NAMALWA (cell line): ENCODE results near the gene POMP.

Experiments
- DNase-seq: peaks from one replicate; pipeline ENCODE4 v3.0.0-alpha.2; 2015; ENCODE audit warnings: low spot score

POMP gene, protein sequence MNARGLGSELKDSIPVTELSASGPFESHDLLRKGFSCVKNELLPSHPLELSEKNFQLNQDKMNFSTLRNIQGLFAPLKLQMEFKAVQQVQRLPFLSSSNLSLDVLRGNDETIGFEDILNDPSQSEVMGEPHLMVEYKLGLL

DNA sequence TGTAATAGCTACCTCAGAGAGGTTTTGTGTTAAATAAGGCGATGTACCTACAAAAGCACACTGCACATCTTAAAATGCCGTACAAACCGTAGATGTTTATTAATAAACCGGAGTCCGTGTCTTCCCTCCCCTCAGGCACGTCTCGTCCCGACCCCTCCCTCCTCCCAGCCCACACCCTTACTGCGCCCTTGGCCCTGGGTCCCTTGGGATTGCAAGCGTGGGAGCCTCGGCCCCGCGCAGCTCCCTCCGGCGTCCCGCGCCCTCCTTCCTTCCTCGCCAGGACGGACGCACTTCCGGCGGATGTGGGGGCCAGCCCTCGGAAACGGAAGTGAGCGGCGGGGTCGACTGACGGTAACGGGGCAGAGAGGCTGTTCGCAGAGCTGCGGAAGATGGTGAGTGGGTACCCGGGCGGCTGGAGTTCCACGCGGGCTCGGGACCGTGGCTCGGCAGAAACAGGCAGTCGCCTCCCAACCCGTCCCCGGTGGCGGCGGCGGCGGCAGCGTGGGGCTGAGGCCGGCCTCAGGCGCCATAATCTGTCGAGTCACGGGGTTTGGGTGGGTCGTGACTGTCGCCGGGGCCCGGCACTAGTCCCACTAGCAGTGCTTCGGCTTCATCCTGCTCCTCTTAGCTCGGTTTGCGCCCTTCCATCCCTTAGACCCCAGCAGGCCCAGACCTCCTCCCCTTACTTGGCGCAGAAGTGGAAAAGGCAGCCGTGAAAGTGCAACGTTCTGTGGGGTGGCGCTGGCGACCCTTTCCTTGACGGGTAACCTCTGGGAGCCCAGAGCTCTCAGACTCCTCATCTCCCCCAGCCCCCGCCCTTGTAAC lies at the start of gene POMP:
Gene POMP (plus strand): TSS at position 335 of the 825 bp plus-strand sequence. CDS start 55 bp downstream, at position 390.
- DNase-seq, result peak; percentile 95

DNA sequence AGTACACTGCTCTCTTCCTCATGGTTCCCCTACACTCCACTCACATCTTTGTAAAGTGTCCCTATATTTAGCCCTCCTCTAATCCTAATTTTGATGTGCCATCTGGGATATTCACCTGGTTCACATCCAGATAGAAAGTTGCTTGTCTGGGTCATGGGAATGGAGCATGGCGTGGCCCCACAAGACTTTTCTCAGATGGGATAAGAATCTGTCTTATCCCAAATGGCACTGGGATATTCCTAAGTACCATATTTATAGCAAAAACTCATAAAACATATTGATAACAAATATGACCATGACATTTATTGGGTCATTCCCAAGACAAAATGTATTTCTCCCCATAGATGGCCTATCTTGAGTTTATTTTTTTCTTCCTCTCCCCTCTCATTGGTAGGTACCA lies 49.5 kb upstream of the POMP start:
- no peak for DNase-seq

GRCh38 chr13:28609926-28610325 lies 49.0 kb upstream of the POMP start:
- DNase-seq, result no peak

GRCh38 chr13:28610996-28611395 lies 47.9 kb upstream of the POMP start:
- DNase-seq, result no peak

GRCh38 chr13:28611654-28612131 lies 47.2 kb upstream of the POMP start:
- DNase-seq, result no peak

GRCh38 chr13:28613562-28613961 lies 45.4 kb upstream of the POMP start:
- no peak for DNase-seq

- no peak for DNase-seq
These were observed 42.9 kb upstream of the POMP start for GRCh38 chr13:28615916-28616446.

DNA sequence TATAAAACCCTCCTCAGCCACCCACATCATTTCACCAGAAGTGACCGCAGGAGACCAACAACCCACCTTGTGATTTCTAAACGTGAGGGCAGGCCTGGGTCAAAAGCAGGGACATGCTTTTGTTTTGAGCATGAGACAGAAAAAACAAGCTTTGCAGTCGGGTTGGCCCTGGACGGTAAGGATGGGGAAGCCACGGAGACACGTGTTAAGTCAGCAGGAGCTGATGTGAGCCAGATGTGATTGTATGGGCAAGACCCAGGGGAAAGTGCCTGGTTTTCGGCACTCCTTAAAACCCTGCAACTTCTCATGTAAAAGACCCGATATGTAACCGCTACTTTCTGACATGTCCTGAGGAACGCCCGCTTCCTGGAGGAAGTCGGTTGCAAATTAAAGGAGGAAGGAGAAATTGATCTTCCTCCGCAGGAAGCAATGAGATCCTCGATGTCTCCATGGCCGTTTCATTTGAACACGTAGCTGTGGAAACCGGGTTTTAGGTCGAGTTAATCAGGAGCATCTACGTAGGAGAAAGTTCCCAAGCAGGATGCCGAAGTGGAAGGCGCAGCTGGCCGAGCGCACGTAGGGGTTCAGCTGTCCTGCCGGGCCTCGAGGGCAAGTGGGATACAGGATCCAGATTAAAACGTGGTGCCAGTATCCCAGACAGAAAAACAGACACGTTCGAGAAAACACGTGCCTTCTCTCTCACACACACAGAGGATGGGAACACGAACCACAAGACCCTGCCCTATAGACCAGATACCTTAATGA lies 40.5 kb upstream of the POMP start:
- no peak for DNase-seq

- no peak for DNase-seq
These were observed 38.7 kb upstream of the POMP start for GRCh38 chr13:28620011-28620830.

- no peak for DNase-seq
These were observed 37.5 kb upstream of the POMP start for GRCh38 chr13:28621449-28621848.

DNA sequence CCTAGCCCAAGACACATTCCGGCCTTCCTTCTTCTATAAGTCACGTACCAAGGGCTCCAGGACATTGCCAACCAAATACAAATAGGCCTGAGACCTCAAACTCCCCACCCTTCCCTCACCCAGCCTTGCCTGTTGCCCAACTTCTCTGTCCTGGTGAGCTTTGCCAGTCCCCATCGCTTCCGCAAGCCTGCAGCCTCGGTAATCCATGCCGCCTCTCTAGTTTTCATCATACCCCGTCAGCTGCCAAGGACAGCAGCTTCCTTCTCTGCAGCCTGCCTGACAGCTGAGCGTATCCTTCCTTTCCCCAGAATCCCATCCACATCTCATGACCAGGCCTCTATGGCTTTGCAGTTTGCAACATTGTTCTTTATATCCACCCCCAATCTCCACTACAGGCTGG lies 36.6 kb upstream of the POMP start:
- DNase-seq, result no peak

- DNase-seq, result no peak
These were observed 34.9 kb upstream of the POMP start for GRCh38 chr13:28623782-28624706.

GRCh38 chr13:28624707-28625432 lies 34.1 kb upstream of the POMP start:
- DNase-seq, result no peak

DNA sequence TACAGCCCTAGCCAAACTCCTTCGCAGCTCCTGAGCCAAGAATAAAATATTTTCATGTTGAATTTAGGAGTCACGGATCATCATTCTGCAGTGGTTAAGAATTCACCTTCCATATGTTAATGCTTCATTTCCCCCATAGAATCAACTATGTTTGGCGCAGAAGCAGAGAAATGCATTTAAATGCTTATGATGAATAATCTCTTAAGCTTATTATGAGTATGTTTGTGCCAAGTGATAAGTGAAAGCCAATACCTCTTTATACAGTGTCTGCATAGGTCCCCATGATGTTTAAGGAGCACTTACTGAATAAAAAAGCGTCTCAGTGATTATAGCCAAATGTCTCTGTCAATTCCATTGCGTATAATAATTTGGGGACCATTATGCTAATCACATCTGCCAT lies 32.7 kb upstream of the POMP start:
- DNase-seq, result no peak

- DNase-seq, result no peak
These were observed 30.7 kb upstream of the POMP start for GRCh38 chr13:28628241-28628640.

DNA sequence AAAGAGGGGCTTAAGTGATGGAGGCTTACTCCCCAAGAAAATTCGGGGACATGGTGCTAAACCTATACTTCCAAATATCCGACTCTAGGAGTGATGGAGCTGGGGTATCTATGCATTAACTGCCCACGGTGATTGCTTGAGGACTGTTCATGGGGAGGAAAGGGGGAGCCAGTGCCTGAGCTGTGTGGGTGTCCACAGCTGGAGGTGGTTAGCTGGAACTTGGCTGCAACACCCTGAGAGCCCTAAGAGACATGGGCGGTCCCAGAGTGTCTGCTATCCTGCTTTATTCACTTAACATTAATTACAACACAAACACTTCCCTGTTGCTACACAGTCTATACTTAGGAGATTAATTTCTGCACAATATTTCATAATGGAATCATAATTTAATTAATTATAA lies 28.1 kb upstream of the POMP start:
- DNase-seq, result no peak

- DNase-seq, result no peak
These were observed 27.1 kb upstream of the POMP start for GRCh38 chr13:28631801-28632200.

DNA sequence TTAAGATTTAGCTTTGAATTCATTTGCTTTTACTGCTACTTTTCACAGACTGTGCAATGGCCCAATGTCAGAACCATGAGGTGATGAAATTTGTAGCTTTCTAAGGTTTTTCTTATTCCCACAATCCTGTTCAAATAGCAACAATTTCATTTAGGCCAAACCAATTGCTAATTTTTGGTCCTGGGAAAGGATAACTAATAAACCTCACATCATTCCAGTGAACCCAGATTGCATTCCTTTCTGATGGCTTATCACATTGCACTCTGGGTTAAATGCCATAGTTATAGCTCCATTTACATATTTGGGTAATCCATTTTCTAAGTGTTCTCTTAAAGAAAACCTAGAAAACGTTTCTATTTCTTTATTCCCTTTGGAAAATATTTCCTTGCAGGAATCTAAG lies 22.9 kb upstream of the POMP start:
- no peak for DNase-seq

GRCh38 chr13:28636677-28637317 lies 22.1 kb upstream of the POMP start:
- peak; percentile 84 for DNase-seq
